Measurements from ENCODE around the gene CFAP251.

CFAP251 gene

DNA sequence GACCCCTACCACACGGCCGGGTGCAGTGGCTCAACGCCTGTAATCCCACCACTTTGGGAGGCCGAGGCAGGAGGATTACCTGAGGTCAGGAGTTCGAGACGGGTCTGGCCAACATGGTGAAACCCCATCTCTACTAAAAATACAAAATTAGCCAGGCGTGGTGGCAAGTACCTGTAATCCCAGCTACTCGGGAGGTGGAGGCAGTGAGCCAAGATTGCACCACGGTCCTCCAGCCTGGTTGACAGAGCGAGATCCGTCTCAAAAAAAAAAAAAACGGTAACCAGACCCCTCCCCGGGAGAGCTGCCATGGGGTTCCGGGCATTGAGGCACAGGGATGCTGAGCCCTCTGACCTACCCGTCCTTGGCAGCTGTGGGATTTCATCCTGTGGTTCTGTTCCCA, 125.1 kb downstream of the CFAP251 start:
- no peak for DNase-seq (ENCODE audit: insufficient read length, low spot score)
- TF ChIP-seq TAF1 (IDR thresholded peaks at IDR 0.05; ENCODE audit: low read depth, low read length): no peak
- no peak for TF ChIP-seq POLR2A (IDR thresholded peaks at IDR 0.05; ENCODE audit: low read depth, low read length)
- no peak for TF ChIP-seq SPI1 (IDR thresholded peaks at IDR 0.05; ENCODE audit: low read depth, low read length)
- TF ChIP-seq POLR2AphosphoS5 (IDR thresholded peaks at IDR 0.05; ENCODE audit: low read depth, low read length): no peak
- TF ChIP-seq POU2F2 (IDR thresholded peaks at IDR 0.05; ENCODE audit: low read depth, low read length): no peak
- TF ChIP-seq PAX5 (IDR thresholded peaks at IDR 0.05; ENCODE audit: insufficient read depth, low read length, severe bottlenecking): no peak
- FAIRE-seq: no peak

- DNase-seq (ENCODE audit: insufficient read length, low spot score): no peak
- TF ChIP-seq POU2F2 (IDR thresholded peaks at IDR 0.05; ENCODE audit: low read depth, low read length) (no peak), SPI1 (IDR thresholded peaks at IDR 0.05; ENCODE audit: low read depth, low read length) (no peak), POLR2AphosphoS5 (IDR thresholded peaks at IDR 0.05; ENCODE audit: low read depth, low read length) (no peak), PAX5 (IDR thresholded peaks at IDR 0.05; ENCODE audit: insufficient read depth, low read length, severe bottlenecking) (no peak), POLR2A (IDR thresholded peaks at IDR 0.05; ENCODE audit: low read depth, low read length) (no peak), TAF1 (IDR thresholded peaks at IDR 0.05; ENCODE audit: low read depth, low read length) (no peak)
- no peak for FAIRE-seq
These were observed 126.9 kb downstream of the CFAP251 start for GRCh38 chr12:122045262-122045661.

- DNase-seq (ENCODE audit: insufficient read length, low spot score) (no peak), FAIRE-seq (no peak)
- TF ChIP-seq POLR2AphosphoS5 (IDR thresholded peaks at IDR 0.05; ENCODE audit: low read depth, low read length) (no peak), PAX5 (IDR thresholded peaks at IDR 0.05; ENCODE audit: insufficient read depth, low read length, severe bottlenecking) (no peak), TAF1 (IDR thresholded peaks at IDR 0.05; ENCODE audit: low read depth, low read length) (no peak), POLR2A (IDR thresholded peaks at IDR 0.05; ENCODE audit: low read depth, low read length) (no peak), POU2F2 (IDR thresholded peaks at IDR 0.05; ENCODE audit: low read depth, low read length) (no peak), SPI1 (IDR thresholded peaks at IDR 0.05; ENCODE audit: low read depth, low read length) (no peak)
These were observed 127.8 kb downstream of the CFAP251 start for GRCh38 chr12:122046145-122046544.

DNA sequence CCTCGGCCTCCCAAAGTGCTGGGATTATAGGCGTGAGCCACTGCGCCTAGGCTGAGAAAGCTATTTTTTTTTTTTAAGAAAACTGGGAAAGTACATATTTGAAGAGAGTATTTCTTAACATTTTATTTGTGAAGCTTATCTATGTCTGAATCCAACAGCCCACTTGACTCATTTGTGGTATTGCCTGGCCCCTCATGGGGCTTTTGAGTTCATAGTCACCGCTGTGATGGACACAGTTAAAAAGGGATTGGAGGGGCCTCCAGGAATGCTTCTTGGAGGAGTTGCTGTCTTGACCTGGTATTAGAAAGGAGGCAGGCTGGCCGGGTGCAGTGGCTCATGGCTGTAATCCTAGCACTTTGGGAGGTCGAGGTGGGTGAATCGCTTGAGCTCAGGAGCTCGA, 129.8 kb downstream of the CFAP251 start:
- no peak for DNase-seq (ENCODE audit: insufficient read length, low spot score)
- TF ChIP-seq SPI1 (IDR thresholded peaks at IDR 0.05; ENCODE audit: low read depth, low read length) (no peak), POU2F2 (IDR thresholded peaks at IDR 0.05; ENCODE audit: low read depth, low read length) (no peak), POLR2AphosphoS5 (IDR thresholded peaks at IDR 0.05; ENCODE audit: low read depth, low read length) (no peak), POLR2A (IDR thresholded peaks at IDR 0.05; ENCODE audit: low read depth, low read length) (no peak), TAF1 (IDR thresholded peaks at IDR 0.05; ENCODE audit: low read depth, low read length) (no peak), PAX5 (IDR thresholded peaks at IDR 0.05; ENCODE audit: insufficient read depth, low read length, severe bottlenecking) (no peak)
- FAIRE-seq: no peak

GRCh38 chr12:122049827-122050226, 131.4 kb downstream of the CFAP251 start:
- DNase-seq (ENCODE audit: insufficient read length, low spot score): no peak
- no peak for FAIRE-seq
- TF ChIP-seq PAX5 (IDR thresholded peaks at IDR 0.05; ENCODE audit: insufficient read depth, low read length, severe bottlenecking) (no peak), SPI1 (IDR thresholded peaks at IDR 0.05; ENCODE audit: low read depth, low read length) (no peak), POU2F2 (IDR thresholded peaks at IDR 0.05; ENCODE audit: low read depth, low read length) (no peak), POLR2A (IDR thresholded peaks at IDR 0.05; ENCODE audit: low read depth, low read length) (no peak), TAF1 (IDR thresholded peaks at IDR 0.05; ENCODE audit: low read depth, low read length) (no peak), POLR2AphosphoS5 (IDR thresholded peaks at IDR 0.05; ENCODE audit: low read depth, low read length) (no peak)

DNA sequence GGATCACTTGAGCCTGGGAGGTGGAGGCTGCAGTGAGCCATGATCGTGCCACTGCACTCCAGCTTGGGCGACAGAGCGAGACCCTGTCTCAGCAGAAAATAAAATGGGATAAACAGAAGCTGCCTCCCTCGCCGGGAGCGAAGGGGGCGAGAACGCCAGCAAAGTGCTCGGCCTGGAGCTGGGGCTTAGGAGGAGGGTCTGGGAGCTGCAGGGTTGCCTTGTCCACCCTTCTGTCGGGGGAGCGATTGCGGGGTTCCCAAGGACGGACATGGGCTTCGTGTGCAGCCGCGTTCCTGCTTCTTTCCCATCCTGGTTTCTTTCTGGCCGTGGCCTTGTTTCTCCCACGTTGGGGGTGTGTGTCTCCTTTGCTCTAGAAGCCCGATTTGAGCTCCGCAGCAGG, 132.3 kb downstream of the CFAP251 start:
- no peak for FAIRE-seq

DNA sequence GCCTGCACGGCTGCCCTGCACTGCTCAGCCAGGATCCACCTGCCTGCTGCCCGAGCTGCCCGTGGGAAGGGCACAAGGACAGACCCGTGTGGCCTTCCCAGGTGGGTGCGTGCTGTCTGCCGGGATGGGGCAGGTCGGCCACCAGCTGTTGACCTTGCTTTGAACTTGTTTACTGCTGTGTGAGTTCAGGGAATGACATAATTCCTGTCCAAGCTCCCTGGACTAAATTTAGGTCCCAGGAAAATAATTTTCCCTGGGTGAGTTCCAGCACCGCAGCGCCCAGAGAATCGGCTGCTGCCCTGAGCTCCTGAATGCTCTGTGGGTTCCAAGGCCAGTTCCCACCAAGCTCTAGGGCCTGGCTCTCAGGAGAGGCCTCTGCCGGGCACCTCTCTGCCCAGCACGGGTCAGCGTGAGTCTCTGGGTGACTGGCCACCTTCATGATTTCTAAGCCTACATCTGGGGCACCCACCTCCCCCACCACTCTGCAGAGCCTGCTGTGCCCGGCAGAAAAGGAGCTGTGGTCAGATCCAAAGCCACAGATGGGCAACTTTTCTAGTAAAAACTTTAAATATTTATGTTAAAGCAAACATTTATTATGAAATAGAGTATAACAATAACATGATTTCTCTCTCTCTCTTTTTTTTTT, 133.0 kb downstream of the CFAP251 start:
- TF ChIP-seq TAF1 (IDR thresholded peaks at IDR 0.05; ENCODE audit: low read depth, low read length) (no peak), POLR2AphosphoS5 (IDR thresholded peaks at IDR 0.05; ENCODE audit: low read depth, low read length) (no peak), PAX5 (IDR thresholded peaks at IDR 0.05; ENCODE audit: insufficient read depth, low read length, severe bottlenecking) (no peak), SPI1 (IDR thresholded peaks at IDR 0.05; ENCODE audit: low read depth, low read length) (no peak), POLR2A (IDR thresholded peaks at IDR 0.05; ENCODE audit: low read depth, low read length) (no peak), POU2F2 (IDR thresholded peaks at IDR 0.05; ENCODE audit: low read depth, low read length) (no peak)
- FAIRE-seq (no peak), DNase-seq (ENCODE audit: insufficient read length, low spot score) (no peak)

More for the DNA sequence above, 132.3 kb downstream of the CFAP251 start:
- TF ChIP-seq PAX5 (IDR thresholded peaks at IDR 0.05; ENCODE audit: insufficient read depth, low read length, severe bottlenecking) (no peak), POU2F2 (IDR thresholded peaks at IDR 0.05; ENCODE audit: low read depth, low read length) (no peak), POLR2AphosphoS5 (IDR thresholded peaks at IDR 0.05; ENCODE audit: low read depth, low read length) (no peak), POLR2A (IDR thresholded peaks at IDR 0.05; ENCODE audit: low read depth, low read length) (no peak), SPI1 (IDR thresholded peaks at IDR 0.05; ENCODE audit: low read depth, low read length) (no peak), TAF1 (IDR thresholded peaks at IDR 0.05; ENCODE audit: low read depth, low read length) (no peak)
- no peak for DNase-seq (ENCODE audit: insufficient read length, low spot score)

DNA sequence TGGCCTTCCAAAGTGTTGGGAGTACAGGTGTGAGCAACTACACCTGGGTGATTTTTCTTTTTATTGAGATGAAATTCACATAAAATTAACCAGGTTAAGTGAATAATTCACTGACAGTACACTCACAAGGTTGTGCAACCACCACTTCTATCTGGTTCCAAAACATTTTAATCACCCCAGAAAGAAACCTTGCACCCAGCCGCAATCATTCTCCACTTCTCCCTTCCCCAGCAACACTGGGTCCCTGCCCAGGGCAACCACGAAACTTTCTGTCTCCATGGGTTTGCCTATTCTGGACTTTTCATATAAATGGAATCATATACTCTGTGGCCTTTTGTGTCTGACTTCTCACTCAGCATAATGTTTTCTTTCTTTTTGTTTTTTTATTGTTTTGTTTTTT, 133.9 kb downstream of the CFAP251 start:
- DNase-seq (ENCODE audit: insufficient read length, low spot score) (no peak), FAIRE-seq (no peak)
- no peak for TF ChIP-seq SPI1 (IDR thresholded peaks at IDR 0.05; ENCODE audit: low read depth, low read length)
- TF ChIP-seq POLR2AphosphoS5 (IDR thresholded peaks at IDR 0.05; ENCODE audit: low read depth, low read length): no peak
- TF ChIP-seq POU2F2 (IDR thresholded peaks at IDR 0.05; ENCODE audit: low read depth, low read length): no peak
- no peak for TF ChIP-seq POLR2A (IDR thresholded peaks at IDR 0.05; ENCODE audit: low read depth, low read length)
- no peak for TF ChIP-seq TAF1 (IDR thresholded peaks at IDR 0.05; ENCODE audit: low read depth, low read length)
- no peak for TF ChIP-seq PAX5 (IDR thresholded peaks at IDR 0.05; ENCODE audit: insufficient read depth, low read length, severe bottlenecking)
